Hepatocyte (in vitro differentiated cells): Measurements from ENCODE around the gene BCCIP. TPM values are rescaled to one million over a fixed set of nuclear protein-coding genes. Genes with fewer than 3 reads are reported as not detected.

ENCODE experiments used
- DNase-seq: peaks from one replicate; pipeline ENCODE4 v3.0.0-alpha.2; 2016; ENCODE audit warnings: low spot score
- H2AFZ ChIP-seq: fragments of 200-600 bp; sonication (generic); 2 replicates; pipeline ENCODE4 v1.6.0; 2016; ENCODE audit warnings: antibody characterized with exemption, mild to moderate bottlenecking
- H3K27ac ChIP-seq: fragments of 200-600 bp; sonication (generic); 2 replicates; pipeline ENCODE4 v1.5.1; 2016; ENCODE audit warnings: mild to moderate bottlenecking
- H3K27me3 ChIP-seq: fragments of 200-600 bp; sonication (generic); 2 replicates; pipeline ENCODE4 v1.6.1; 2016
- H3K36me3 ChIP-seq: fragments of 200-600 bp; sonication (generic); replicated peaks from 2 replicates; pipeline ENCODE4 v1.5.1; 2016; ENCODE audit warnings: low read depth; ENCODE audit not compliant: insufficient read depth
- H3K4me1 ChIP-seq: fragments of 200-600 bp; sonication (generic); 2 replicates; pipeline ENCODE4 v1.5.1; 2016; ENCODE audit warnings: mild to moderate bottlenecking, moderate library complexity; ENCODE audit not compliant: insufficient read depth
- H3K4me2 ChIP-seq: fragments of 200-600 bp; sonication (generic); 2 replicates; pipeline ENCODE4 v1.6.0; 2016
- H3K4me3 ChIP-seq: fragments of 200-600 bp; sonication (generic); 2 replicates; pipeline ENCODE4 v1.5.1; 2016; ENCODE audit warnings: mild to moderate bottlenecking
- H3K79me2 ChIP-seq: fragments of 200-600 bp; sonication (generic); 2 replicates; pipeline ENCODE4 v1.6.0; 2017; ENCODE audit warnings: mild to moderate bottlenecking
- H3K9me2 ChIP-seq: fragments of 200-600 bp; sonication (generic); replicated peaks from 2 replicates; pipeline ENCODE4 v1.6.0; 2017; ENCODE audit warnings: mild to moderate bottlenecking; ENCODE audit not compliant: insufficient read depth
- H3K9me3 ChIP-seq: fragments of 200-600 bp; sonication (generic); 2 replicates; pipeline ENCODE4 v1.5.1; 2016; ENCODE audit warnings: low read depth, mild to moderate bottlenecking
- H4K20me1 ChIP-seq: fragments of 200-600 bp; sonication (generic); 2 replicates; pipeline ENCODE4 v1.6.0; 2016; ENCODE audit warnings: mild to moderate bottlenecking; ENCODE audit not compliant: insufficient read depth, poor library complexity, severe bottlenecking
- EZH2 ChIP-seq: fragments of 200-600 bp; sonication (generic); IDR thresholded peaks from 2 replicates; pipeline ENCODE4 v1.6.1; 2016; ENCODE audit warnings: antibody characterized with exemption, mild to moderate bottlenecking, borderline replicate concordance
- EZH2phosphoT487 ChIP-seq: fragments of 200-600 bp; sonication (generic); IDR thresholded peaks from one replicate; pipeline ENCODE4 v1.6.1; 2018; ENCODE audit warnings: antibody characterized with exemption, mild to moderate bottlenecking, low read depth, moderate library complexity; ENCODE audit not compliant: unreplicated experiment, severe bottlenecking
- WGBS: methylation state at CpG from one replicate; pipeline ENCODE4 v1.1.6; 2016; ENCODE audit warnings: low lambda C conversion rate; ENCODE audit errors: missing lambda C conversion rate; 5-methylcytosine and 5-hydroxymethylcytosine counted together
- polyA plus RNA-seq: library from polyadenylated mRNA; unstranded; fragments of >200 nt; fragmentation: Nextera tagmentation; extraction: Ambion mirVana; gene quantifications from 2 replicates; pipeline ENCODE4 v1.2.1, GENCODE V29; 2016
- total RNA-seq: library from RNA; depleted of rRNA; stranded (reverse); fragments of >200 nt; gene quantifications from 2 replicates; pipeline ENCODE4 v1.2.3, GENCODE V29; 2014
- TF ChIP-seq, protein P1 (sequence below): fragments of 200-600 bp; sonication (generic); IDR thresholded peaks from 2 replicates; pipeline ENCODE4 v1.5.1; 2016; ENCODE audit warnings: antibody characterized with exemption, mild to moderate bottlenecking; ENCODE audit not compliant: poor library complexity

BCCIP gene
- total and polyA plus RNA-seq, 2 experiments from 2014 or later = 45.0 to 63.2 TPM

DNA sequence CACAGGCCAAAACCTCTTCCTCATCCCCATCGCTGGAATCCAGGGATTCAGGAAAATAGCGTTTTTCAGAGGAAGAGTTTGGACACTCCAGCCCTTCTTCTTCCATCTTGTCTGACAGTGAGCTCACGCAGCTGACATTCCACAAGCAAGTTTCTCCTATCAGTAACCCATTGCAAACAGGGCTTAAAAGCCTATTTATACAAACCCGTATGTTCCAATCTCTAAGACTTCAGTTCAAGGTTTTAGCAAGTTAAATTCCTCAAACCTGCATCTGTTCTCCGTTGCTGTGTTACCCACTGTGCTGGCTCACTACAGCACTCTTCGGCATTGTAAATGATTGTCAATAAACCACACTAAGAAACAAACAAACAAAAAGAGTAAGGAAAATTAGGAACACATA, 57.4 kb downstream of the BCCIP start:
- H2AFZ ChIP-seq = peak overlapping the region; percentile 7
- H3K79me2 ChIP-seq = peaks cover 48% of the 10 kb centered on the region
- H3K36me3 ChIP-seq = no peaks in the 10 kb centered on the region
- peaks cover 8% of the 10 kb centered on the region for H3K9me3 ChIP-seq
- H3K4me3 ChIP-seq = peak overlapping the region; percentile 11
- TF ChIP-seq EZH2phosphoT487 (no peak), EZH2 (no peak)
- TF ChIP-seq, protein P1, sequence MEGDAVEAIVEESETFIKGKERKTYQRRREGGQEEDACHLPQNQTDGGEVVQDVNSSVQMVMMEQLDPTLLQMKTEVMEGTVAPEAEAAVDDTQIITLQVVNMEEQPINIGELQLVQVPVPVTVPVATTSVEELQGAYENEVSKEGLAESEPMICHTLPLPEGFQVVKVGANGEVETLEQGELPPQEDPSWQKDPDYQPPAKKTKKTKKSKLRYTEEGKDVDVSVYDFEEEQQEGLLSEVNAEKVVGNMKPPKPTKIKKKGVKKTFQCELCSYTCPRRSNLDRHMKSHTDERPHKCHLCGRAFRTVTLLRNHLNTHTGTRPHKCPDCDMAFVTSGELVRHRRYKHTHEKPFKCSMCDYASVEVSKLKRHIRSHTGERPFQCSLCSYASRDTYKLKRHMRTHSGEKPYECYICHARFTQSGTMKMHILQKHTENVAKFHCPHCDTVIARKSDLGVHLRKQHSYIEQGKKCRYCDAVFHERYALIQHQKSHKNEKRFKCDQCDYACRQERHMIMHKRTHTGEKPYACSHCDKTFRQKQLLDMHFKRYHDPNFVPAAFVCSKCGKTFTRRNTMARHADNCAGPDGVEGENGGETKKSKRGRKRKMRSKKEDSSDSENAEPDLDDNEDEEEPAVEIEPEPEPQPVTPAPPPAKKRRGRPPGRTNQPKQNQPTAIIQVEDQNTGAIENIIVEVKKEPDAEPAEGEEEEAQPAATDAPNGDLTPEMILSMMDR = no peak
- no peaks in the 10 kb centered on the region for H3K27me3 ChIP-seq
- peak overlapping the region; percentile 66 for H3K4me2 ChIP-seq
- H4K20me1 ChIP-seq = no peaks in the 10 kb centered on the region
- H3K9me2 ChIP-seq = no peaks in the 10 kb centered on the region
- WGBS = 30% methylated on average over 6 of the region's 6 CpGs
- H3K4me1 ChIP-seq = peaks cover 7% of the 10 kb centered on the region
- H3K27ac ChIP-seq = peak overlapping the region; percentile 63
- no peak for DNase-seq

DNA sequence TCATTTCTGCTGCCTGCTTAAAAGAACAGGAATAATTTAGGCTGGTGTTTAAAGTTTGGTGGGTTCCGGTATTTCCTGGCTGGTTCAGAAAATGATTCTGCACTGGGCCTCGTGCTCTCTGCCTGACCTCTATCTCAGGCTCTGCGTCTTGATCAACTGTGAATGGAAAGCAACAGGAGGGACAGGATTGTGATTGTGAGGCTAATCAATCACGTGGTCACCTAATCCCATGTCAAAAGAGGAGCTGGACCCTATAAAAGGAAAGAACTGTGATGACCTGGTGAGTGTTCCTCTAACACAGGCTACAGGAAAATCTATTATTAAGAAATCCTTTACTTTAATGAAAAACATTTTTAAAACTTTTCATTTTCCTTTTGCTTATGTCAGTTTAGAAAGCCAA, 57.8 kb downstream of the BCCIP start, which contains the start of gene DHX32:
DHX32 (minus strand) TSS at position 101 of the 400 bp plus-strand sequence. CDS start 468 bp downstream, outside the sequence.
- Histone ChIP-seq H3K79me2 (peaks cover 52% of the 10 kb centered on the region), H3K9me2 (no peaks in the 10 kb centered on the region), H3K4me2 (peak within 1 kb of the TSS; percentile 66), H3K4me1 (peaks cover 7% of the 10 kb centered on the region), H2AFZ (peak within 1 kb of the TSS; percentile 7), H4K20me1 (no peaks in the 10 kb centered on the region), H3K36me3 (no peaks in the 10 kb centered on the region), H3K27ac (peak within 1 kb of the TSS; percentile 63), H3K4me3 (peak within 1 kb of the TSS; percentile 11), H3K27me3 (no peaks in the 10 kb centered on the region), H3K9me3 (peaks cover 6% of the 10 kb centered on the region)
- WGBS = 38% methylated on average over 4 of the region's 4 CpGs
- TF ChIP-seq, protein P1 = no peak
- no peak for TF ChIP-seq EZH2phosphoT487
- TF ChIP-seq EZH2 = no peak
- DNase-seq = no peak

DNA sequence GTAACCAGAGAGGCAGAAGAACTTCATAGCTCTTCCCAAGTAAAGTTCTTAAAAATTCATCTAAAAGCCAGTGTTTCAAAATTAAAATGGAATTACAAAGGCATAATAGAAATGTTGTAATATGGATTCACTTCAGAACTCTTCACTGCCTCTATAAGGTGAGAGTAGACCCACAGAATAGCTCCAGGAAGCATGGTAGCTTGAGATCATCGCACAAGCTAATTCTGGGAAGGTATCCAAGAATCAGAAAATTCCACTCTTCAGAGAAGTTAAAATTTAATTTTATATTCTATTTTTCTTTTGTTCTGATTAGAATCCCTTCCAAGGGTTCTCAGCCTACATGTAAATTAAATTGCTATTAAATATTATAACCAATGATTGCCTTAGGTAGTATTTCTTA, 59.2 kb downstream of the BCCIP start:
- no peak for DNase-seq
- Histone ChIP-seq H3K4me2 (no peak overlapping the region), H3K4me1 (peaks cover 7% of the 10 kb centered on the region), H3K9me3 (no peaks in the 10 kb centered on the region), H3K36me3 (no peaks in the 10 kb centered on the region), H4K20me1 (no peaks in the 10 kb centered on the region), H3K4me3 (no peak overlapping the region), H3K27ac (no peak overlapping the region), H2AFZ (no peak overlapping the region), H3K27me3 (no peaks in the 10 kb centered on the region), H3K79me2 (peaks cover 50% of the 10 kb centered on the region), H3K9me2 (no peaks in the 10 kb centered on the region)
- TF ChIP-seq EZH2 (no peak), EZH2phosphoT487 (no peak)
- TF ChIP-seq, protein P1 = no peak
- WGBS = 97% methylated on average over 1 of the region's 1 CpG
